Measurements from ENCODE around the gene DLG5.

- TF ChIP-seq EGR2 (tag by site-specific recombination; IDR thresholded peaks at IDR 0.05; ENCODE audit: low read depth) (no peak), CTCF (tag by site-specific recombination; IDR thresholded peaks at IDR 0.05) (no peak), KLF10 (tag by site-specific recombination; IDR thresholded peaks at IDR 0.05) (no peak), ZNF837 (tag by site-specific recombination; IDR thresholded peaks at IDR 0.05) (no peak), ZNF121 (tag by site-specific recombination; IDR thresholded peaks at IDR 0.05) (no peak)
These were observed 184.4 kb downstream of the DLG5 start for GRCh38 chr10:77742172-77742571.

Measured in HEK293 (cell line).